HepG2 (cell line): ENCODE results near the gene ZNF212. TPM values are rescaled to one million over a fixed set of nuclear protein-coding genes. Genes with fewer than 3 reads are reported as not detected.

Experiments used
- ATAC-seq: fragments of 200-7000 bp; cut with Tn5 transposase; 3 replicates; pipeline ENCODE4 v1.9.1; 2020; ENCODE audit warnings: mild to moderate bottlenecking, moderate library complexity
- BruUV-seq: library from RNA; stranded (reverse); fragments of 400-500 nt; replicated peaks from 2 replicates; lab custom pipeline; 2021; lab: Mats Ljungman, UMichigan
- CTCF ChIA-PET: fragments of 300-600 bp; formaldehyde crosslinking; extraction: SDS; loops from one replicate; lab custom pipeline; 2021; ENCODE audit warnings: low total read pairs, inconsistent platforms, low intra/inter-chr PET ratio; lab: Yijun Ruan, JAX
- POLR2A ChIA-PET: fragments of 350-600 bp; sonication (Branson Sonifier 250); formaldehyde crosslinking; loops from one replicate; lab custom pipeline; 2020; ENCODE audit warnings: antibody characterized with exemption, inconsistent platforms; lab: Yijun Ruan, JAX
- DNase-seq: peaks from one replicate; pipeline ENCODE4 v3.0.0-alpha.2; 2015; ENCODE audit warnings: low spot score
- FAIRE-seq: peaks from 3 replicates; lab custom pipeline; 2011; peaks lifted over from hg19 to GRCh38; lab: Jason Lieb, UNC
- H2AFZ ChIP-seq: one replicate; pipeline ENCODE4 v1.6.1; 2011; ENCODE audit warnings: low read length, inconsistent platforms
- H3K27ac ChIP-seq: fragments of 300-600 bp; 3 replicates; pipeline ENCODE4 v1.8.0; 2011; ENCODE audit warnings: mixed run types, mild to moderate bottlenecking, mixed read lengths, low read length, inconsistent platforms; ENCODE audit not compliant: insufficient read depth; ENCODE audit errors: extremely low read length
- H3K27me3 ChIP-seq, 2 experiments: fragments of 200-600 bp in 1 of 2; 2 replicates in 1 of 2; 3 replicates in 1 of 2; pipeline versions ENCODE4 v1.6.0 to v1.8.0; 2011; ENCODE audit warnings: low read length in 2 of 2, mild to moderate bottlenecking in 2 of 2, moderate library complexity in 2 of 2, inconsistent platforms in 1 of 2; ENCODE audit not compliant: insufficient read depth in 2 of 2, control insufficient read depth in 1 of 2
- H3K36me3 ChIP-seq, 2 experiments: fragments of 200-600 bp in 1 of 2; replicated peaks in 1 of 2; 2 replicates in 1 of 2; 3 replicates in 1 of 2; pipeline versions ENCODE4 v1.5.1 to v1.8.0; 2011; ENCODE audit warnings: low read length in 2 of 2, inconsistent platforms in 1 of 2; ENCODE audit not compliant: insufficient read depth in 2 of 2, control insufficient read depth in 1 of 2
- H3K4me1 ChIP-seq: 2 replicates; pipeline ENCODE4 v1.5.1; 2012; ENCODE audit warnings: low read length, inconsistent platforms; ENCODE audit not compliant: insufficient read depth
- H3K4me2 ChIP-seq: 2 replicates; pipeline ENCODE4 v1.6.0; 2011; ENCODE audit warnings: low read depth, low read length, inconsistent platforms
- H3K4me3 ChIP-seq, 3 experiments: fragments of 200-600 bp in 1 of 3; sonication (generic), shearing (Covaris generic) in 1 of 3; replicated peaks in 1 of 3; 2 replicates each; pipeline ENCODE4 v1.5.1; 2011 to 2016; ENCODE audit warnings: low read length in 3 of 3, inconsistent platforms in 2 of 3, low read depth in 2 of 3, mild to moderate bottlenecking in 2 of 3, control low read depth in 1 of 3, mixed read lengths in 1 of 3; ENCODE audit not compliant: insufficient read depth in 1 of 3
- H3K79me2 ChIP-seq: one replicate; pipeline ENCODE4 v1.6.1; 2011; ENCODE audit warnings: low read length, inconsistent platforms; ENCODE audit not compliant: insufficient read depth
- H3K9ac ChIP-seq: 2 replicates; pipeline ENCODE4 v1.6.0; 2011; ENCODE audit warnings: mild to moderate bottlenecking, low read depth, low read length, inconsistent platforms; ENCODE audit not compliant: insufficient read depth
- H3K9me3 ChIP-seq: 2 replicates; pipeline ENCODE4 v1.5.1; 2012; ENCODE audit warnings: mild to moderate bottlenecking, low read length
- H4K20me1 ChIP-seq: 2 replicates; pipeline ENCODE4 v1.6.0; 2011; ENCODE audit warnings: inconsistent platforms, mild to moderate bottlenecking, low read length, moderate library complexity; ENCODE audit not compliant: insufficient read depth
- AKNA ChIP-seq: sonication (generic); formaldehyde crosslinking; IDR thresholded peaks from 2 replicates; pipeline ENCODE4 v1.4.0; 2020; ENCODE audit warnings: missing genetic modification reagents, borderline replicate concordance
- CEBPG ChIP-seq: IDR thresholded peaks from 2 replicates; pipeline ENCODE4 v1.6.1; 2016
- KMT2B ChIP-seq: IDR thresholded peaks from 2 replicates; pipeline ENCODE4 v1.6.1; 2016; ENCODE audit warnings: missing genetic modification reagents, missing compliant biosample characterization
- ZBTB34 ChIP-seq: sonication (generic); formaldehyde crosslinking; IDR thresholded peaks from 2 replicates; pipeline ENCODE4 v1.8.0; 2022; ENCODE audit warnings: mild to moderate bottlenecking, missing genetic modification reagents
- ZNF496 ChIP-seq: sonication (generic); formaldehyde crosslinking; IDR thresholded peaks from 2 replicates; pipeline ENCODE4 v1.8.1; 2023; ENCODE audit warnings: mild to moderate bottlenecking, moderate library complexity, missing genetic modification reagents; ENCODE audit not compliant: insufficient replicate concordance
- ZNF546 ChIP-seq: sonication (generic); formaldehyde crosslinking; conservative IDR thresholded peaks from 2 replicates; pipeline ENCODE4 v1.8.1; 2023; ENCODE audit warnings: mild to moderate bottlenecking, missing genetic modification reagents
- ZNF724P ChIP-seq: sonication (generic); formaldehyde crosslinking; IDR thresholded peaks from 2 replicates; pipeline ENCODE4 v1.8.0; 2022; ENCODE audit warnings: missing genetic modification reagents, borderline replicate concordance
- WGBS: methylation state at CpG from one replicate; pipeline ENCODE4 v1.1.6; 2017; ENCODE audit warnings: low lambda C conversion rate; 5-methylcytosine and 5-hydroxymethylcytosine counted together
- in situ Hi-C: cut with HindIII; loops from 2 replicates; pipeline ENCODE4 v1.10.0; 2017; ENCODE audit warnings: low pct_unique_long_range_greater_than_20kb; ENCODE audit not compliant: extremely low pct_ligation_motif_present
- intact Hi-C: fragments of 100-400 bp; cut with micrococcal nuclease; formaldehyde crosslinking; loops from one replicate; pipeline ENCODE4 v1.10.0; 2022; ENCODE audit not compliant: unreplicated experiment
- polyA plus RNA-seq, 8 experiments: library from polyadenylated mRNA; depleted of rRNA in 3 of 8; stranded (reverse) in 7 of 8; unstranded in 1 of 8; fragments of >200 nt; fragmentation: Illumina TruSeq in 4 of 8; extraction: Trizol in 4 of 8; gene quantifications; 2 replicates each; pipeline versions ENCODE4 v1.2.1 to v1.2.3, GENCODE V29; 2011 to 2016; ENCODE audit warnings: low read depth in 4 of 8, missing spikeins in 1 of 8, mixed read lengths in 1 of 8; ENCODE audit not compliant: insufficient read depth in 1 of 8
- total RNA-seq, 5 experiments: library from RNA; depleted of rRNA; stranded (reverse); fragments of >200 nt; fragmentation: Illumina TruSeq; extraction: Trizol; gene quantifications; 2 replicates each; pipeline ENCODE4 v1.2.3, GENCODE V29; 2016; ENCODE audit warnings: low read depth in 1 of 5

ZNF212 gene
- total and polyA plus RNA-seq, 2 of the 13 experiments (the other 11 are each of a cell fraction or from before 2014, with no cell fraction given): 2.6 to 3.8 TPM

- Histone ChIP-seq H3K36me3 (peaks cover 2 to 3% of the 10 kb centered on the region in 2 experiments; a peak in 3 of 5 replicates), H2AFZ (no peak overlapping the region), H3K9ac (no peak overlapping the region), H3K27me3 (no peaks in the 10 kb centered on the region), H3K9me3 (no peaks in the 10 kb centered on the region), H3K79me2 (no peaks in the 10 kb centered on the region)
- intact Hi-C loops: no loop called here
- no peak for DNase-seq
- ChIA-PET CTCF (no interaction called here), POLR2A (no interaction called here)
- ATAC-seq: no peak
- in situ Hi-C loops: no loop called here
- WGBS: 92% methylated on average over 12 of the region's 13 CpGs
- TF ChIP-seq ZNF546 (CRISPR knock-in tag): no peak
- TF ChIP-seq, all 625 proteins: peak for 0
- FAIRE-seq: no peak
- Histone ChIP-seq H3K4me3 (no peak overlapping the region), H3K4me2 (no peak overlapping the region), H3K4me1 (no peaks in the 10 kb centered on the region), H3K27ac (no peak overlapping the region), H4K20me1 (no peaks in the 10 kb centered on the region)
- BruUV-seq: no TSS peak
Measured at GRCh38 chr7:149291036-149291780, 51.8 kb downstream of the ZNF212 start.

- H3K9me3 ChIP-seq: no peaks in the 10 kb centered on the region
- H2AFZ ChIP-seq: no peak overlapping the region
- no peaks in the 10 kb centered on the region for H3K79me2 ChIP-seq
- H3K27me3 ChIP-seq: no peaks in the 10 kb centered on the region
- in situ Hi-C loops (no loop called here), intact Hi-C loops (no loop called here)
- H3K4me1 ChIP-seq: no peaks in the 10 kb centered on the region
- DNase-seq (no peak), FAIRE-seq (no peak), ATAC-seq (no peak)
- CTCF ChIA-PET: no interaction called here
- no peak overlapping the region for H3K4me2 ChIP-seq
- H3K36me3 ChIP-seq: peaks cover 2 to 3% of the 10 kb centered on the region in 2 experiments; a peak in 3 of 5 replicates
- no peak overlapping the region for H3K9ac ChIP-seq
- no peaks in the 10 kb centered on the region for H4K20me1 ChIP-seq
- 93% methylated on average over 13 of the region's 16 CpGs for WGBS
- no peak overlapping the region for H3K27ac ChIP-seq
- no TSS peak for BruUV-seq
- H3K4me3 ChIP-seq: no peak overlapping the region
- POLR2A ChIA-PET: no interaction called here
- TF ChIP-seq ZNF724P (CRISPR knock-in tag) (no peak), ZBTB34 (CRISPR knock-in tag) (no peak), CEBPG (no peak), AKNA (CRISPR knock-in tag) (no peak), ZNF496 (CRISPR knock-in tag) (no peak), KMT2B (CRISPR knock-in tag) (no peak)
Measured at GRCh38 chr7:149291781-149292461, 52.5 kb downstream of the ZNF212 start.
